ENCODE data around the gene TBC1D5.

Gene TBC1D5

DNA sequence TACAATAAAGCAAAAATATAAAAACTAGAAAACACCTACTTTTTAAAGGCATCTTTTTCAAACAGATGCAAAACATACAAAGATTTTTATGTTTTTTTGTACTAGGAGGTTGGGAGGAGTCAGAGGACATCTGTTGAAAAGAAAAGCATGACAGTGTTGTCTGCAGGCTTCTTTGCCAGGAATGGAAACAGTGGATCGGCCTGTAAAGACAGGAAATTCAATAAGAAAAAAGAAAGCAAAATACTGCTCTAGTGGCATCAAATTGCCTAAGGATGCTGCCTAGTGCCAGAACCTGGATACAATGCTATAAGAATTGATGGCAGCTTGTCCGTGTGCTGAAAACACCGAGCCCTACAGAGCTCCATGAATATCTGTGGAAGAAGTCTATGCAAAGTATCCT is 69.9 kb downstream of the TBC1D5 start:
- Histone ChIP-seq H3K4me3 (ENCODE audit: low read length) (no peak overlapping the region), H3K4me2 (ENCODE audit: low read length) (no peak overlapping the region), H3K79me2 (ENCODE audit: control insufficient read depth, low read length) (peaks cover 14% of the 10 kb centered on the region; the same call in 1 of the 2 replicates), H3F3A (ENCODE audit: control insufficient read depth, insufficient read depth) (no peaks in the 10 kb centered on the region), H3K36me3 (ENCODE audit: control insufficient read depth, low read length) (peaks cover 6% of the 10 kb centered on the region; the same call in 1 of the 2 replicates), H3K9me3 (ENCODE audit: control insufficient read depth, insufficient read depth, low read length) (no peaks in the 10 kb centered on the region), H4K20me1 (ENCODE audit: control insufficient read depth, insufficient read depth, low read depth, low read length) (no peaks in the 10 kb centered on the region), H3K27ac (ENCODE audit: low read depth, low read length) (no peak overlapping the region), H3K4me1 (ENCODE audit: control insufficient read depth, low read length) (no peaks in the 10 kb centered on the region), H3K27me3 (ENCODE audit: control insufficient read depth, low read length) (no peaks in the 10 kb centered on the region), H3K9me2 (replicated peaks; ENCODE audit: control insufficient read depth, low read length) (no peaks in the 10 kb centered on the region)
- TF ChIP-seq EZH2phosphoT487 (IDR thresholded peaks at IDR 0.05; ENCODE audit: borderline replicate concordance, low read length), result no peak
- TF ChIP-seq, protein P1, sequence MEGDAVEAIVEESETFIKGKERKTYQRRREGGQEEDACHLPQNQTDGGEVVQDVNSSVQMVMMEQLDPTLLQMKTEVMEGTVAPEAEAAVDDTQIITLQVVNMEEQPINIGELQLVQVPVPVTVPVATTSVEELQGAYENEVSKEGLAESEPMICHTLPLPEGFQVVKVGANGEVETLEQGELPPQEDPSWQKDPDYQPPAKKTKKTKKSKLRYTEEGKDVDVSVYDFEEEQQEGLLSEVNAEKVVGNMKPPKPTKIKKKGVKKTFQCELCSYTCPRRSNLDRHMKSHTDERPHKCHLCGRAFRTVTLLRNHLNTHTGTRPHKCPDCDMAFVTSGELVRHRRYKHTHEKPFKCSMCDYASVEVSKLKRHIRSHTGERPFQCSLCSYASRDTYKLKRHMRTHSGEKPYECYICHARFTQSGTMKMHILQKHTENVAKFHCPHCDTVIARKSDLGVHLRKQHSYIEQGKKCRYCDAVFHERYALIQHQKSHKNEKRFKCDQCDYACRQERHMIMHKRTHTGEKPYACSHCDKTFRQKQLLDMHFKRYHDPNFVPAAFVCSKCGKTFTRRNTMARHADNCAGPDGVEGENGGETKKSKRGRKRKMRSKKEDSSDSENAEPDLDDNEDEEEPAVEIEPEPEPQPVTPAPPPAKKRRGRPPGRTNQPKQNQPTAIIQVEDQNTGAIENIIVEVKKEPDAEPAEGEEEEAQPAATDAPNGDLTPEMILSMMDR (IDR thresholded peaks at IDR 0.05; ENCODE audit: low read depth, low read length, poor library complexity, severe bottlenecking), result no peak

DNA sequence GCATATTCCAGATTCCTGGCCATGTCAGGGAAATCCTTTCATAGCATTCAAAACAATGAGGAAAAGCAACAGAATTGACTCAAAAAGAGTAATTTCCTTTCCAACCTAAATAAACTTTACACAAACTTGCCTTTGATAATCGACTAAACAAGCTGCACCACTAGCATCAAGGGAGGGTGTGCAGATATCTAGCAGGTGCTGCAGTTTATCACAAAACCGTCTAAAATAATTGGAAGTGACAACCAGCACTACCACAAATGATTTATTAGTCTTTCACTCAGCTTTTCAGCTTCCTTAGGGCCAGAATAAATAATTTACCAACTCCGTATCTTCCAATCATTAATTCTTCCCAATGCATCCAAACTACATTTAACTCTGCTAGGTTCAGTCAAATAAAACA is 71.7 kb downstream of the TBC1D5 start:
- Histone ChIP-seq H3K79me2 (ENCODE audit: control insufficient read depth, low read length) (peaks cover 13% of the 10 kb centered on the region; the same call in 1 of the 2 replicates), H3K4me2 (ENCODE audit: low read length) (no peak overlapping the region)

DNA sequence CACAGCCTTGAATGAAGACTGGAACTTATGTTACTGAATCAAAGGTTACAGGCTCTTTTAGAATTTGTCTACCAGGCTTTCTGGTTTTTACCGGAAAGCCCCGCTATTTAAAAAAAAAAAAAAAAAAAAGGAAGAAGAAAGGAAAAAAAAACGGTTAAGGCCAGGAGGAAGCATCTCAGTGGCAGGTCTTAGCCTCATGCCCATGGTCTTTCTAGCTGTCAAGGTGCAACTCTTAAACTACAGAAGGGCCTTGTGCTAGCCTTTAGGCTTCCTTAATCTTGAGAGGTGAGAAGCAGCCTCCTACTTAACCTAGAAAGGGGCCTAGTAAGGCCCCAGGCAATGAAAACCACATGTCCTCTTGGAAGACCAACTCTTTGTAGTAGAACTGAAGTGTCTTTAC is 77.5 kb downstream of the TBC1D5 start:
- Histone ChIP-seq H3K4me2 (ENCODE audit: low read length) (no peak overlapping the region), H3K36me3 (ENCODE audit: control insufficient read depth, low read length) (no peaks in the 10 kb centered on the region)
- TF ChIP-seq EZH2phosphoT487 (IDR thresholded peaks at IDR 0.05; ENCODE audit: borderline replicate concordance, low read length), result no peak
- TF ChIP-seq, protein P1 (IDR thresholded peaks at IDR 0.05; ENCODE audit: low read depth, low read length, poor library complexity, severe bottlenecking), result no peak

More for the DNA sequence above, 71.7 kb downstream of the TBC1D5 start:
- no peaks in the 10 kb centered on the region for H3K9me3 ChIP-seq (ENCODE audit: control insufficient read depth, insufficient read depth, low read length)
- no peak overlapping the region for H3K4me3 ChIP-seq (ENCODE audit: low read length)
- H3K36me3 ChIP-seq (ENCODE audit: control insufficient read depth, low read length), result peaks cover 6% of the 10 kb centered on the region; the same call in 1 of the 2 replicates
- no peak for TF ChIP-seq EZH2phosphoT487 (IDR thresholded peaks at IDR 0.05; ENCODE audit: borderline replicate concordance, low read length)
- TF ChIP-seq, protein P1 (IDR thresholded peaks at IDR 0.05; ENCODE audit: low read depth, low read length, poor library complexity, severe bottlenecking), result no peak
- H3K4me1 ChIP-seq (ENCODE audit: control insufficient read depth, low read length), result no peaks in the 10 kb centered on the region
- H3K9me2 ChIP-seq (replicated peaks; ENCODE audit: control insufficient read depth, low read length), result no peaks in the 10 kb centered on the region
- no peaks in the 10 kb centered on the region for H3K27me3 ChIP-seq (ENCODE audit: control insufficient read depth, low read length)
- H4K20me1 ChIP-seq (ENCODE audit: control insufficient read depth, insufficient read depth, low read depth, low read length), result no peaks in the 10 kb centered on the region
- H3F3A ChIP-seq (ENCODE audit: control insufficient read depth, insufficient read depth), result no peaks in the 10 kb centered on the region
- no peak overlapping the region for H3K27ac ChIP-seq (ENCODE audit: low read depth, low read length)

More for the DNA sequence above, 77.5 kb downstream of the TBC1D5 start:
- Histone ChIP-seq H3K9me2 (replicated peaks; ENCODE audit: control insufficient read depth, low read length) (no peaks in the 10 kb centered on the region), H3K79me2 (ENCODE audit: control insufficient read depth, low read length) (no peaks in the 10 kb centered on the region), H3K9me3 (ENCODE audit: control insufficient read depth, insufficient read depth, low read length) (no peaks in the 10 kb centered on the region), H3K4me1 (ENCODE audit: control insufficient read depth, low read length) (no peaks in the 10 kb centered on the region), H3F3A (ENCODE audit: control insufficient read depth, insufficient read depth) (no peaks in the 10 kb centered on the region), H3K27me3 (ENCODE audit: control insufficient read depth, low read length) (no peaks in the 10 kb centered on the region), H3K4me3 (ENCODE audit: low read length) (no peak overlapping the region), H4K20me1 (ENCODE audit: control insufficient read depth, insufficient read depth, low read depth, low read length) (no peaks in the 10 kb centered on the region), H3K27ac (ENCODE audit: low read depth, low read length) (no peak overlapping the region)
